OCI-LY3 (cell line): ENCODE measurements around the gene SLC24A2.

Experiments used
- H2AFZ ChIP-seq: fragments of 200-600, 300-600 bp; shearing (Covaris generic); 2 replicates; pipeline ENCODE4 v1.6.0; 2014; ENCODE audit warnings: antibody characterized with exemption, low read depth, low read length
- H3K27ac ChIP-seq: fragments of 200-600, 300-600 bp; sonication (generic); 2 replicates; pipeline ENCODE4 v1.5.1; 2014; ENCODE audit warnings: mild to moderate bottlenecking, low read length, moderate library complexity, mixed read lengths
- H3K27me3 ChIP-seq: fragments of 200-600, 300-600 bp; sonication (generic); 2 replicates; pipeline ENCODE4 v1.6.1; 2014; ENCODE audit warnings: low read depth, low read length, mixed read lengths
- H3K36me3 ChIP-seq: fragments of 200-600, 300-600 bp; sonication (generic); replicated peaks from 2 replicates; pipeline ENCODE3; 2014; ENCODE audit warnings: low read depth, low read length, mixed read lengths
- H3K4me1 ChIP-seq: fragments of 300-600, 200-600 bp; sonication (generic); 2 replicates; pipeline ENCODE4 v1.6.1; 2014; ENCODE audit warnings: low read length, mixed read lengths
- H3K4me2 ChIP-seq: fragments of 200-600, 300-600 bp; sonication (generic); 2 replicates; pipeline ENCODE4 v1.6.1; 2014; ENCODE audit warnings: low read length, mixed read lengths
- H3K4me3 ChIP-seq: fragments of 300-600, 200-600 bp; sonication (generic); 2 replicates; pipeline ENCODE4 v1.5.1; 2014; ENCODE audit warnings: antibody characterized with exemption, mild to moderate bottlenecking, low read length, moderate library complexity
- H3K79me2 ChIP-seq: fragments of 300-600, 200-600 bp; shearing (Covaris generic); 2 replicates; pipeline ENCODE4 v1.6.1; 2014; ENCODE audit warnings: mild to moderate bottlenecking, low read length, mixed read lengths
- H3K9ac ChIP-seq: fragments of 300-600, 200-600 bp; shearing (Covaris generic); 2 replicates; pipeline ENCODE4 v1.6.0; 2014; ENCODE audit warnings: mild to moderate bottlenecking, low read length, moderate library complexity
- H3K9me3 ChIP-seq: fragments of 200-600, 300-600 bp; shearing (Covaris generic); 2 replicates; pipeline ENCODE4 v1.6.1; 2014; ENCODE audit warnings: low read length, mixed read lengths; ENCODE audit not compliant: insufficient read depth
- H4K20me1 ChIP-seq: fragments of 200-600, 300-600 bp; sonication (generic); 2 replicates; pipeline ENCODE4 v1.6.1; 2016; ENCODE audit warnings: low read length, mixed read lengths; ENCODE audit not compliant: insufficient read depth
- EZH2phosphoT487 ChIP-seq: fragments of 200-600 bp; shearing (Covaris generic); IDR thresholded peaks from 2 replicates; pipeline ENCODE4 v1.6.1; 2018; ENCODE audit warnings: antibody characterized with exemption, mixed run types, low read depth
- TF ChIP-seq, protein P1 (sequence below): fragments of 200-600, 300-600 bp; sonication (generic); IDR thresholded peaks from 2 replicates; pipeline ENCODE4 v1.5.1; 2014; ENCODE audit warnings: antibody characterized with exemption, low read length, low read depth

Gene SLC24A2

DNA sequence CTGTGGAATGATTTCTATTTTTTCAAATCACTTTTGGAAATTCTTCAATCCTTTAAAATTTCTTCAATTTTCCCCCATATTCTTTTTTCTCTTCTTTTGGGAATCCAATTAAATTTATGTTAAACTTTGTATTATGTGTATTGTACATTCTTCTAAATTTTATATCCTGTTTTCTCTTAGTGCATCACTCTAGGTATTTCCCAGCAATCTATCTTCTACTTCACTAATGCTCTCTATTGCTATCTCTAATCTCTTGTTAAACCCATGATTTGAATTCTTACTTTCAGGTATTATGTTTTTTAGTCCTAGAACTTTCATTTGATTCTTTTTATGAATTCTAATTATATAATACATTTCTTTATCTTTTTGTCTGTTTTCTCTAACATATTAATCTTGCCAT lies 23.4 kb upstream of the SLC24A2 start:
- no peak overlapping the region for H2AFZ ChIP-seq
- no peaks in the 10 kb centered on the region for H3K36me3 ChIP-seq
- no peaks in the 10 kb centered on the region for H3K79me2 ChIP-seq
- H3K27me3 ChIP-seq = no peaks in the 10 kb centered on the region
- H3K4me1 ChIP-seq = no peaks in the 10 kb centered on the region
- H3K27ac ChIP-seq = no peak overlapping the region
- no peak overlapping the region for H3K4me3 ChIP-seq
- H3K4me2 ChIP-seq = no peak overlapping the region
- H4K20me1 ChIP-seq = no peaks in the 10 kb centered on the region
- no peaks in the 10 kb centered on the region for H3K9me3 ChIP-seq
- H3K9ac ChIP-seq = no peak overlapping the region
- TF ChIP-seq, protein P1, sequence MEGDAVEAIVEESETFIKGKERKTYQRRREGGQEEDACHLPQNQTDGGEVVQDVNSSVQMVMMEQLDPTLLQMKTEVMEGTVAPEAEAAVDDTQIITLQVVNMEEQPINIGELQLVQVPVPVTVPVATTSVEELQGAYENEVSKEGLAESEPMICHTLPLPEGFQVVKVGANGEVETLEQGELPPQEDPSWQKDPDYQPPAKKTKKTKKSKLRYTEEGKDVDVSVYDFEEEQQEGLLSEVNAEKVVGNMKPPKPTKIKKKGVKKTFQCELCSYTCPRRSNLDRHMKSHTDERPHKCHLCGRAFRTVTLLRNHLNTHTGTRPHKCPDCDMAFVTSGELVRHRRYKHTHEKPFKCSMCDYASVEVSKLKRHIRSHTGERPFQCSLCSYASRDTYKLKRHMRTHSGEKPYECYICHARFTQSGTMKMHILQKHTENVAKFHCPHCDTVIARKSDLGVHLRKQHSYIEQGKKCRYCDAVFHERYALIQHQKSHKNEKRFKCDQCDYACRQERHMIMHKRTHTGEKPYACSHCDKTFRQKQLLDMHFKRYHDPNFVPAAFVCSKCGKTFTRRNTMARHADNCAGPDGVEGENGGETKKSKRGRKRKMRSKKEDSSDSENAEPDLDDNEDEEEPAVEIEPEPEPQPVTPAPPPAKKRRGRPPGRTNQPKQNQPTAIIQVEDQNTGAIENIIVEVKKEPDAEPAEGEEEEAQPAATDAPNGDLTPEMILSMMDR = no peak
- TF ChIP-seq EZH2phosphoT487 = no peak

DNA sequence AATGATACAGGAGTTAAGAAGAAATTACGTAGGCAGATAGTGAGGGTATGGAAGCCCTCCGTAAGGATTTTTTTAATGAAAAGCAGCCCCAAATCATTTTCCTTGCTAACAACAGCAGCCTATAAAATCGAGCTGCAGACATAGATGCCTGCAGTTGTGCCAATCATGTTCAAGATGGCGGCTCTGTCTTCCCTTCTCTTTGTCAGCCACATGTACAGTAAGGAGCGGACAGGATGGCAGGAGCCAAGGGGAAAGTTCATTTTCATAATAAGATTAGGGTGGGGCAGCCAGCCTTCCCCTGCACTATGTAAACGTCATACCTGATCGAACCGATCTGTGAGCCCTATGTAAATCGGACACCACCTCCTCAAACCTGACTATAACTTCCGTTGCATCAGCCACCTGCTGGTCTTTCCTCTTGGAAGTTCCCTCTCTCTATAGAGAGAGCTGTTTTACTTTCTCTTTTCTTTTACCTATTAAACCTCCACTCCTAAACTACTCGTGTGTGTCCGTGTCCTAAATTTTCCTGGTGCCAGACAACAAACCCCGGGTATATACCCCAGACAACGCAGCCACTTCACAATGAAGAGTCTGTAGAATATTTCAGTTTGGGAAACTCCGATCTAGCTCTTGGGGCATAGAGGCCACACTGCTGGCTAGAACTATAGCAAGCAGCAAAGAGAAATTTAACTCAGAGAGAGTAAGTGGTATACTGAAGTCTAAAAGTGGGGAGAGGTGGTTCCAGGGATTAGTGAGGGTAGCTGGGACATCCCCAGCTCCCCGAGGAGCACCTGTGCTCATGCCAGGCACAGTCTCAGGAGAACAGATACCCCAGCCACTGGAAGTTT lies 20.8 kb upstream of the SLC24A2 start:
- Histone ChIP-seq H3K27me3 (no peaks in the 10 kb centered on the region), H3K36me3 (no peaks in the 10 kb centered on the region), H3K9me3 (no peaks in the 10 kb centered on the region), H3K79me2 (no peaks in the 10 kb centered on the region), H3K4me3 (no peak overlapping the region), H3K9ac (no peak overlapping the region), H3K27ac (no peak overlapping the region), H2AFZ (no peak overlapping the region), H4K20me1 (no peaks in the 10 kb centered on the region), H3K4me2 (no peak overlapping the region), H3K4me1 (no peaks in the 10 kb centered on the region)
- no peak for TF ChIP-seq EZH2phosphoT487
- TF ChIP-seq, protein P1 = no peak

DNA sequence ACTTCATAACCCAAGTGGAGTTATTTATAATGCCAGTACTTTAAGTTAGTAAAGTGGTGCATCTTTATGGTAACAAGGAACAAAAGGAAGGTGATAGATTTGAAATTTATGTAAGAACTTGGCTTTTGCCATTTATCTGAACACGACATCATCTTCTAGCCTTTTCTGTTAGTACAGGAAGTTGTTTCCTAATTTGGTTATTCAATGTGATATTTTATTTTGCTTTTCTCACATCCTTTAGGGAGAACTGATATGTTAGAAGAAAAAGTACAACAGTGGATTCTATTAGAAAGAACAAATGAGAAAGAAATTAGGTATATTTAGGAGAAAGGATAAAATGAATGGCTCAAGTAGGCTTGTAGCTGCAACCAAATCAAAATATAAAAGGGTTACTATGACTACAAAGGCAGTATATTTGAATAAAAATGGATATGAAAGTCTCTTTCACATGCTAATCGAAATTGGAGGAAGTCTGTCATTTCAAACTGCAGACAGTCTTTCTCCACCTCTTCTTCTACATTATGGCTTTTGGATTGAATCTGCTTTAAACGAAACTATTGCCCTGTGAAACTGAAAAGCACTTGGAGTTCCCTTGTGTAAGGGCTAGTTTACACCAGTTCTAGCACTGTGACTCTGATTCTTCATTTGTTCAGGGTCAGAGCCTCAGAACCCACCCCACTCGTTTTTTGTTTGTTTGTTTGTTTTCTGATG lies 18.5 kb upstream of the SLC24A2 start:
- Histone ChIP-seq H3K36me3 (no peaks in the 10 kb centered on the region), H3K79me2 (no peaks in the 10 kb centered on the region), H3K9ac (no peak overlapping the region), H4K20me1 (no peaks in the 10 kb centered on the region), H3K4me3 (no peak overlapping the region), H3K4me2 (no peak overlapping the region), H2AFZ (no peak overlapping the region), H3K27me3 (no peaks in the 10 kb centered on the region), H3K9me3 (no peaks in the 10 kb centered on the region), H3K4me1 (no peaks in the 10 kb centered on the region), H3K27ac (no peak overlapping the region)
- TF ChIP-seq, protein P1 = no peak
- no peak for TF ChIP-seq EZH2phosphoT487

DNA sequence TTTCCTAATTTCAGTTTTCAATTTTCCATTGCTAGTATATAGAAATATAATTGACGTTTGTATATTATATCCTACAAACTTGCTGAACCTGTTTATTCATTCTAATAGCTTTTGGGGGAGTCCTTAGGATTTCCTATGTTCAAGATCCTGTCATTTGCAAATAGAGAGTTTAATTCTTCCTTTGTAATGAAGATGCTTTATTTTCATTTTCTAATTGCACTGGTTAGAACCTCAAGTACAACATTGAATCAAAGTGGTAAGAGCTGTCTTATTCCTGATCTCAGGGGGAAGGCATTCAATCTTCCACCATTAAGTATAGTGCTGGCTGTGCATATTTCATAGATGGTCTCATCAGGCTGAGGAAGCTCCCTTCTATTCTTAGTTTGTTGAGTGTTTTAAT lies 15.6 kb upstream of the SLC24A2 start:
- no peak overlapping the region for H3K4me2 ChIP-seq
- TF ChIP-seq EZH2phosphoT487 = no peak
- TF ChIP-seq, protein P1 = no peak
- no peak overlapping the region for H3K9ac ChIP-seq
- H3K79me2 ChIP-seq = no peaks in the 10 kb centered on the region
- H3K4me3 ChIP-seq = no peak overlapping the region
- no peak overlapping the region for H3K27ac ChIP-seq
- no peaks in the 10 kb centered on the region for H3K9me3 ChIP-seq
- peaks cover 7% of the 10 kb centered on the region; the same call in 1 of the 2 replicates for H3K27me3 ChIP-seq
- H3K4me1 ChIP-seq = no peaks in the 10 kb centered on the region
- H2AFZ ChIP-seq = no peak overlapping the region
- H4K20me1 ChIP-seq = no peaks in the 10 kb centered on the region
- no peaks in the 10 kb centered on the region for H3K36me3 ChIP-seq
